Coronary artery (tissue), 2 donors: ENCODE measurements around the gene GTSF1L.

Source experiments
- DNase-seq: peaks from one replicate; pipeline ENCODE4 v3.0.0-alpha.2; 2017; ENCODE audit warnings: low spot score
- H3K27ac ChIP-seq, 2 donors: fragments of 200-600 bp; sonication (generic); one replicate each; pipeline ENCODE4 v1.5.1; 2016 to 2019
- H3K4me3 ChIP-seq: fragments of 200-600 bp; sonication (generic); 2 replicates; pipeline ENCODE4 v1.5.1; 2016; ENCODE audit warnings: mild to moderate bottlenecking, moderate library complexity
- CTCF ChIP-seq: fragments of 200-600 bp; sonication (generic); IDR thresholded peaks from one replicate; pipeline ENCODE4 v1.5.1; 2019; ENCODE audit warnings: antibody characterized with exemption

GTSF1L gene

GRCh38 chr20:43724383-43724782, 2.4 kb downstream of the GTSF1L start:
- no peak for TF ChIP-seq CTCF

DNA sequence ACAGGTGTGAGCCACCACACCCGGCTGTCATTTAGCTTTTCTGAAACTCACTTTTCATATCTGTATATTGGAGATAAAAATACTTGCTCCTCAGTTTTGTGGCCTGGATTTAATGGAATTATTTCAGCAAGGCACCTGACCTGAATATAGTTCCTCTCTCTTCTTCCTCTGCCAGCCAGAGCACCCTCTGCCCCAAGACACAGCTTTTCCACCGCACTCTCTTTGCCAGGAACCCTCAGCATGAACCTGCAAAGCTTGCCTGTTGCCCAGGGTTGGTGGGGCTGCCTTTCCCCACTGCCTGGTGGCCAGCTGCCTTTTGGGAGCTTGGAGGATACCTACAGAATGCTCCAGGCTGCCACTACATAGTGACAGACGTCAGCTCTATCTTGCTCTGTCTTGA, 3.1 kb downstream of the GTSF1L start:
- TF ChIP-seq CTCF, result no peak
- DNase-seq, result no peak
- no peak overlapping the region for H3K27ac ChIP-seq
- no peak overlapping the region for H3K4me3 ChIP-seq

More at GRCh38 chr20:43724383-43724782, 2.4 kb downstream of the GTSF1L start:
- no peak overlapping the region for H3K4me3 ChIP-seq
- H3K27ac ChIP-seq, result no peak overlapping the region
- DNase-seq, result no peak

GRCh38 chr20:43723186-43723585, 3.6 kb downstream of the GTSF1L start:
- TF ChIP-seq CTCF, result no peak

DNA sequence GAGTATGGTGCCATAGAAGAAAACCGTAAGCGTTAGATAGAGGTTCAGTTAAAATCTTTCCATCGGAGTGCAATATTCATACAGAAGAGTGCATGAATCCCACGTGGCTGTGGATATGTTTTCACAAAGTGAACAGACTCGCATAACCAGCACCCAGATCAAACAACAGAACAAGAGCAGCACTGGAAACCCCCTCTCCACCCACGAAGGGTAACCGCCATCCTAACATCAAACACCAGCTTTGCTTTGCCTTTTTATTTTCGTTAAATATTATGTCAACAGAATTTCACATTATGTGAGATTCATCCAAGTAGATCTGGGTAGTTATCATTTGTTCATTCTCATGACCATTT, 4.7 kb downstream of the GTSF1L start:
- no peak for DNase-seq
- H3K27ac ChIP-seq, result no peak overlapping the region
- no peak for TF ChIP-seq CTCF

More at GRCh38 chr20:43723186-43723585, 3.6 kb downstream of the GTSF1L start:
- Histone ChIP-seq H3K4me3 (no peak overlapping the region), H3K27ac (no peak overlapping the region)
- no peak for DNase-seq

DNA sequence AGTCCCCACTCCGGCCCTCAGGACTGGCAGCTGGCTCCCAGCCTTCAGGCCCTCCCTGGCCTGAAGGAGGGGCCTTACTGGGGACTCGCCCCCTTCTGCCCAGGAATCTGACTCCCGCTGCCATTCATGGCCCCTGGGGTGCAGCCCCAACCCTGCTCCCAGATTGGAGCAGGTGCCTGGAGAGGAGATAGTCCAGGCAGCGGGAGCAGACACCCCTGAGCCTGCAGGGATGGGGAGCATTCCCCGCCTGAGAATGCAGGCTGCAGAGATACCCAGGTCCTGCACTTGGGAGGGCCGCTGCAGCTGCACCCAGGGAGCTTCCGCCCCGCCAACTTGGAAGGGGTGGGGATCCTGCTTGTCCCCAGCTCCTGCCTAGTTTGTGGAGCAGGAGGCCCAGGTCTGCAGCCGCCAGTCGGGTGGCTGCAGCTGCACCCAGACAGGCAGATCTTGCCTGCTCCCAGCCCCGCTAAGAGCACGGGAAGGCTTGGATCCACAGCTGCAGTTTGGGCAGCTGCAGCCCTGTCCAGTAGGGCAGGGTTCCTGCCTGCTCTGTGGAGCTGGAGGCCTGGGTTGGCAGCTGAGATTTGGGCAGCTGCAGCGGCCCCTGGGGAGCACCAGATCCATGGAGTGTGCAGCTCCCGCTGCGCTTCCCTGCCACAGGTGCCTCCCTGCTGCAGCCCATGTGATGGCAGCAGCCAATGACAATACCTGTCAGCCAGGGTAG, 5.2 kb downstream of the GTSF1L start:
- DNase-seq, result no peak
- H3K27ac ChIP-seq, result no peak overlapping the region
- H3K4me3 ChIP-seq, result no peak overlapping the region
- TF ChIP-seq CTCF, result no peak

More for the DNA sequence above, 4.7 kb downstream of the GTSF1L start:
- no peak overlapping the region for H3K4me3 ChIP-seq

DNA sequence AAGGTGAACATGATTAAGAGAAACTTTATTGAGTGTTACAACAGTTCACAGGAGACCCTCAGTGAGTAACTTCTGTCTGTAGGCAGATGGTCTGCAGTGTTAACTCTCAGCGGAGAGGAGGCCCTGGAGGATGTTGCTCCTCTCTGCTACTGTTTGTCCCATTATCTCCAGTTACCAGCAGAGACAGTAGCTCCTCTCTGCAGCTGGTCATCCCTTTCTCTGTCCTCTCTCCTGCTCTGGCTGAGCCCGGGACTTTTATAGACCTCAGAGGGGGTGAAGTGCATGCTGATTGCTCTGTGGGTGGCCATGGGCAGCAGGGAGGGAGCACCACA, 5.7 kb downstream of the GTSF1L start:
- no peak for DNase-seq
- Histone ChIP-seq H3K27ac (no peak overlapping the region), H3K4me3 (no peak overlapping the region)
- TF ChIP-seq CTCF, result no peak

DNA sequence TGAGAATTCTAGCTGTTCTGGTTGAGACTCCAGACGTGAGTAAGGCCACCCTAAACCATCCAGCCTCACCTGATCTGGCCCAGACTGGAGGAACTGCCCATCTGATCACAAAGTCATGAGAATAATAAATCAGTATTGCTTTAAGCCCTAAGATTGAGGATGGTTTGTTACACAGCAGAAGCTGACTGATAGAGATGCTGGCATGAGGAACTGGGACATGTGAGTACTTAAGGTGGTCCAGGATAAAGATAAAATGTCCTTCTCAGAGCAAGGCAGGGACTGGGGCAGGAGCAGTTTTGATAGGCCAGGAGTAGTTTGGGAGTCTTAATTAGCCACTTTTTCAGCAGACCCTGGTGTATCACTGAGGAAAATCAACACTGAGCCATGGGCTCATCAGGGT, 6.8 kb downstream of the GTSF1L start:
- no peak for DNase-seq
- no peak for TF ChIP-seq CTCF
- no peak overlapping the region for H3K4me3 ChIP-seq
- H3K27ac ChIP-seq, result no peak overlapping the region
